ENCODE measurements around the gene OR2T5. TPM values are rescaled to one million over a fixed set of nuclear protein-coding genes. Genes with fewer than 3 reads are reported as not detected.
"Not testable (repeated sequence)": the region's sequence is repeated elsewhere in the genome, so short reads cannot be mapped to it uniquely, and the experiment has no call there.

Gene OR2T5
- polyA plus RNA-seq (ENCODE audit: insufficient read length in 4 of 4) = not detected

- DNase-seq (ENCODE audit: low read depth in 4 of 4, low spot score in 3 of 4) = not testable (repeated sequence)
Measured at GRCh38 chr1:248488289-248488688, at the start of gene OR2T5. TSS of gene OR2T5 (plus strand) at chr1:248488589. CDS start at chr1:248488589, 0 bp downstream.

- not testable (repeated sequence) for DNase-seq (ENCODE audit: low read depth in 4 of 4, low spot score in 3 of 4)
Measured at GRCh38 chr1:248438668-248439067, 49.7 kb upstream of the OR2T5 start.

- not testable (repeated sequence) for DNase-seq (ENCODE audit: low read depth in 4 of 4, low spot score in 3 of 4)
Measured at GRCh38 chr1:248439283-248439682, 49.1 kb upstream of the OR2T5 start.

GRCh38 chr1:248442500-248443277, 45.7 kb upstream of the OR2T5 start:
- DNase-seq (ENCODE audit: low read depth in 4 of 4, low spot score in 3 of 4) = not testable (repeated sequence)

GRCh38 chr1:248444603-248445002, 43.8 kb upstream of the OR2T5 start:
- not testable (repeated sequence) for DNase-seq (ENCODE audit: low read depth in 4 of 4, low spot score in 3 of 4)

- DNase-seq (ENCODE audit: low read depth in 4 of 4, low spot score in 3 of 4) = not testable (repeated sequence)
Measured at GRCh38 chr1:248445399-248445798, 43.0 kb upstream of the OR2T5 start, which contains the start of gene OR2T2. TSS of gene OR2T2 (plus strand) at chr1:248445637. CDS start at chr1:248452798, 7,161 bp downstream.

GRCh38 chr1:248448409-248449074, 39.8 kb upstream of the OR2T5 start:
- DNase-seq (ENCODE audit: low read depth in 4 of 4, low spot score in 3 of 4) = not testable (repeated sequence)

GRCh38 chr1:248449821-248450465, 38.4 kb upstream of the OR2T5 start:
- not testable (repeated sequence) for DNase-seq (ENCODE audit: low read depth in 4 of 4, low spot score in 3 of 4)

- not testable (repeated sequence) for DNase-seq (ENCODE audit: low read depth in 4 of 4, low spot score in 3 of 4)
Measured at GRCh38 chr1:248450466-248451145, 37.8 kb upstream of the OR2T5 start.

GRCh38 chr1:248453619-248454018, 34.8 kb upstream of the OR2T5 start:
- DNase-seq (ENCODE audit: low read depth in 4 of 4, low spot score in 3 of 4) = not testable (repeated sequence)

- DNase-seq (ENCODE audit: low read depth in 4 of 4, low spot score in 3 of 4) = not testable (repeated sequence)
Measured at GRCh38 chr1:248455045-248455444, 33.3 kb upstream of the OR2T5 start.

GRCh38 chr1:248456635-248457034, 31.8 kb upstream of the OR2T5 start:
- not testable (repeated sequence) for DNase-seq (ENCODE audit: low read depth in 4 of 4, low spot score in 3 of 4)

GRCh38 chr1:248459117-248459516, 29.3 kb upstream of the OR2T5 start:
- not testable (repeated sequence) for DNase-seq (ENCODE audit: low read depth in 4 of 4, low spot score in 3 of 4)

GRCh38 chr1:248471154-248471553, 17.2 kb upstream of the OR2T5 start:
- DNase-seq (ENCODE audit: low read depth in 4 of 4, low spot score in 3 of 4) = no peak

- DNase-seq (ENCODE audit: low read depth in 4 of 4, low spot score in 3 of 4) = not testable (repeated sequence)
Measured at GRCh38 chr1:248472111-248472510, 16.3 kb upstream of the OR2T5 start.

GRCh38 chr1:248473051-248473450, 15.3 kb upstream of the OR2T5 start, which contains the start of gene OR2T3:
TSS of gene OR2T3 (plus strand) at chr1:248473351. CDS start at chr1:248473351, 0 bp downstream.
- not testable (repeated sequence) for DNase-seq (ENCODE audit: low read depth in 4 of 4, low spot score in 3 of 4)

- not testable (repeated sequence) for DNase-seq (ENCODE audit: low read depth in 4 of 4, low spot score in 3 of 4)
Measured at GRCh38 chr1:248475660-248476059, 12.7 kb upstream of the OR2T5 start.

- not testable (repeated sequence) for DNase-seq (ENCODE audit: low read depth in 4 of 4, low spot score in 3 of 4)
Measured at GRCh38 chr1:248481686-248482579, 6.5 kb upstream of the OR2T5 start.

GRCh38 chr1:248496661-248497060, 8.3 kb downstream of the OR2T5 start:
- DNase-seq (ENCODE audit: low read depth in 4 of 4, low spot score in 3 of 4) = not testable (repeated sequence)
